Thymus (tissue), 11 donors: ENCODE measurements around the gene PLPPR5. TPM values are rescaled to one million over a fixed set of nuclear protein-coding genes. Genes with fewer than 3 reads are reported as not detected.

Source experiments
- DNase-seq, 9 donors: peaks; one replicate each; pipeline ENCODE4 v3.0.0-alpha.2; 2013; ENCODE audit warnings: low spot score in 9 of 9, low read depth in 6 of 9, missing footprints in 1 of 9
- H3K27ac ChIP-seq, 2 donors: one replicate each; pipeline ENCODE4 v1.5.1; 2013; ENCODE audit warnings: control low read depth in 1 of 2, low read depth in 1 of 2, low read length in 1 of 2, mild to moderate bottlenecking in 1 of 2, moderate library complexity in 1 of 2
- H3K27me3 ChIP-seq, 2 donors: one replicate each; pipeline ENCODE4 v1.5.1; 2013; ENCODE audit warnings: low read length in 1 of 2; ENCODE audit not compliant: control insufficient read depth in 2 of 2, insufficient read depth in 1 of 2
- H3K36me3 ChIP-seq, 2 donors: one replicate each; pipeline ENCODE4 v1.5.1; 2013; ENCODE audit warnings: low read length in 1 of 2, mild to moderate bottlenecking in 1 of 2, moderate library complexity in 1 of 2; ENCODE audit not compliant: control insufficient read depth in 2 of 2, insufficient read depth in 2 of 2
- H3K4me1 ChIP-seq, 2 donors: one replicate each; pipeline ENCODE4 v1.5.1; 2013; ENCODE audit warnings: low read length in 2 of 2; ENCODE audit not compliant: control insufficient read depth in 2 of 2, insufficient read depth in 2 of 2
- H3K4me3 ChIP-seq, 2 donors: one replicate each; pipeline ENCODE4 v1.5.1; 2013; ENCODE audit warnings: low read length in 2 of 2, control low read depth in 1 of 2, mild to moderate bottlenecking in 1 of 2
- H3K9me3 ChIP-seq, 2 donors: one replicate each; pipeline ENCODE4 v1.5.1; 2013; ENCODE audit warnings: low read length in 1 of 2, mild to moderate bottlenecking in 1 of 2; ENCODE audit not compliant: control insufficient read depth in 2 of 2, insufficient read depth in 1 of 2
- WGBS: extraction: QIAGEN DNeasy Blood & Tissue Kit; methylation state at CpG from one replicate; pipeline ENCODE4 v1.1.7; 2013; 5-methylcytosine and 5-hydroxymethylcytosine counted together
- polyA plus RNA-seq: library from polyadenylated mRNA; stranded (reverse); fragments of 200-250 nt; gene quantifications from one replicate; pipeline ENCODE4 v1.2.3, GENCODE V29; 2013
- total RNA-seq: library from RNA; stranded (reverse); fragments of 120-200 nt; gene quantifications from one replicate; pipeline ENCODE4 v1.2.4, GENCODE V29; 2013
- donor health status: healthy.

The PLPPR5 gene
- total and polyA plus RNA-seq, 2 donors: 0.09 to 0.43 TPM

DNA sequence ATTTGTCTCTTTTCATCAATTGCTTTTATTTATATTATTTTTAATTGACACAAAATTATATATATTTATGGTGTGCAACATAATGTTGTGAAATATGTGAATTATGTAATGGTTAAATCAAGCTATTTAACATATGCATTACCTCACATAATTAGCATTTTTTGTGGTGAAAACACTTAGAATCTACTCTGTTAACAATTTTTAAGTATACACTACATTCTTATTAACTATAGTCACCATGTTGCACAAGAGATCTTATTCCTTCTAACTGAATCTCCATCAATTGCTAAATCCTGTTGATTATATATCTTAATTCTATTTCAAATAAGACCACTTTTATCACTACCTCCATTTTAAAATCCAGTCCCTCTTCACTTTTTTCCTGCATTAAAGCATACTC lies 42.5 kb downstream of the PLPPR5 start:
- H3K36me3 ChIP-seq: no peaks in the 10 kb centered on the region
- DNase-seq: no peak
- no peak overlapping the region for H3K27ac ChIP-seq
- H3K4me1 ChIP-seq: no peaks in the 10 kb centered on the region
- H3K9me3 ChIP-seq: no peaks in the 10 kb centered on the region
- H3K4me3 ChIP-seq: no peak overlapping the region
- H3K27me3 ChIP-seq: no peaks in the 10 kb centered on the region

DNA sequence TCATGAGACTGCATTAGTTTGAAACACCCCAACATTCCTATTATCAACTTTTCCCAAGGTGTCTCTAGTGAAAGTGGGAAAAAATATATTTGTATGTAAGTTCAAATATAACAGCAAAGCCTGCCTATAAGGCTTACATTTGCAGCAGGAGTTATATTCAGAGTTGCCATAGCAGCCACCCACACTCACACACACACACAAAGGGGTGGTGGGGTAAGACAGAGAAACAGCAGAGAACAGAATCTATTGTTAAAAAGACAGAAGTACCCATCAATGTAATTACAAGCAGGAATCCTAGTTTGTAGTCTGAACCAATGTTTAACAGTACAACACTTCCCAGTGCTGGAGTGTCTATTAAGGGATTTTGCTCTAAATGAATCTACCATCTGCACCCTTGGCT lies 55.0 kb downstream of the PLPPR5 start:
- Histone ChIP-seq H3K4me1 (no peaks in the 10 kb centered on the region), H3K4me3 (no peak overlapping the region), H3K27me3 (no peaks in the 10 kb centered on the region), H3K27ac (no peak overlapping the region), H3K9me3 (no peaks in the 10 kb centered on the region), H3K36me3 (no peaks in the 10 kb centered on the region)
- DNase-seq: peak in 2 of 9 donors; percentile 12 to 33

GRCh38 chr1:98949166-98949565 lies 55.5 kb downstream of the PLPPR5 start:
- H3K27ac ChIP-seq: no peak overlapping the region
- H3K36me3 ChIP-seq: no peaks in the 10 kb centered on the region
- H3K9me3 ChIP-seq: no peaks in the 10 kb centered on the region
- WGBS: 70% methylated on average over 2 of the region's 2 CpGs
- H3K4me3 ChIP-seq: no peak overlapping the region
- H3K27me3 ChIP-seq: no peaks in the 10 kb centered on the region
- H3K4me1 ChIP-seq: no peaks in the 10 kb centered on the region
- no peak for DNase-seq

DNA sequence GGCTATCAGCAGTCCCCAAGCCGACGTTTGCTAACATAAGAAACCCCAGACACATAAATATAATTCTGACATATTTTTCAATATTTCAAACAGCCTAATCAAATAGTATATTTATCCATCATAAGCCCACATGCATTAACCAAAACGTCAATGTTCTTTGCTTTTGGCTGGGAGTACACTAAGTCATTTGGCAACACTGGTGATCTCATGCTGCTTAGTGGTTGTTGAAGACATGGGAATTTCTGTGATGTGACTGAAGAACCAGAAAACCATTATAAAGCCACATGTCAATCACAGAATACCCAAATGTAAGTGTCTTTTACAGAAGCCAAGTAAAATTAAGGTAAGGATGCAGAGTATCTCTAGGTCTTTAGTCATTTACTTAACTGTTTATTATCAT lies 57.6 kb downstream of the PLPPR5 start:
- no peaks in the 10 kb centered on the region for H3K36me3 ChIP-seq
- H3K4me3 ChIP-seq: no peak overlapping the region
- no peak for DNase-seq
- no peaks in the 10 kb centered on the region for H3K4me1 ChIP-seq
- no peaks in the 10 kb centered on the region for H3K27me3 ChIP-seq
- WGBS: 96% methylated on average over 3 of the region's 3 CpGs
- no peak overlapping the region for H3K27ac ChIP-seq
- H3K9me3 ChIP-seq: no peaks in the 10 kb centered on the region

GRCh38 chr1:98940722-98941079 lies 64.0 kb downstream of the PLPPR5 start:
- Histone ChIP-seq H3K4me1 (no peaks in the 10 kb centered on the region), H3K9me3 (no peaks in the 10 kb centered on the region), H3K27ac (no peak overlapping the region), H3K27me3 (no peaks in the 10 kb centered on the region), H3K4me3 (no peak overlapping the region), H3K36me3 (no peaks in the 10 kb centered on the region)
- WGBS: 92% methylated on average over 4 of the region's 4 CpGs
- no peak for DNase-seq

DNA sequence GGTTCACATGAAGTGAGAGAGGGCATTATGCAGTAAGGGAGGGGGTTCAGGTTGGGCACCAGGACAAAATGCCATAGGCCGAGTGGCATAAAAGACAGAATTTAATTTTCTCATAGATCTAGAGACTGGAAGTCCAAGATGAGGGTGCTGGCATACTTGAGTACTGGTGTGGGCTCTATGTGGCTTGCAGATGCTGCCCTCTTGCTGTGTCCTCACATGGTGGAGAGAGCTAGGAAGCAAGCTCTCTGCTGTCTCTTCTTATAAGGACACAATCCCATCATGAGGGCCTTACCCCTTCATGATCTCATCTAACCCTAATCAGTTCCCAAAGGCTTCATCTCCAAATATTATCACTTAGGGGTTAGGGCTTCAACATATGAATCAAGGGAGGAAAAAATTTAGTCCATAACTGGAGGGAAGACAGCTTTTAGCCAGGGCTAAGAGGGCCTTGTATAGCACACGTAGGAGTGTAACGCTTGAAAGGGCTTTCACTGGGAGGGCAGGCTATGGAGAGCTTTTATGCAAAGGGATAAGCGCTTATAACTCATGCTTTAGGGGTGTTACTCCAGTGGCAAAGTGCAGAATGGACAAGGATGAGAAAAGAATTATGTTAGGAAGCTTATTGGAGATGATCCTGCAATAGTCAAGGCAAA lies 64.5 kb downstream of the PLPPR5 start:
- 99% methylated on average over 4 of the region's 4 CpGs for WGBS
- Histone ChIP-seq H3K27ac (no peak overlapping the region), H3K4me3 (no peak overlapping the region), H3K36me3 (no peaks in the 10 kb centered on the region), H3K9me3 (no peaks in the 10 kb centered on the region), H3K4me1 (no peaks in the 10 kb centered on the region), H3K27me3 (no peaks in the 10 kb centered on the region)
- DNase-seq: no peak

DNA sequence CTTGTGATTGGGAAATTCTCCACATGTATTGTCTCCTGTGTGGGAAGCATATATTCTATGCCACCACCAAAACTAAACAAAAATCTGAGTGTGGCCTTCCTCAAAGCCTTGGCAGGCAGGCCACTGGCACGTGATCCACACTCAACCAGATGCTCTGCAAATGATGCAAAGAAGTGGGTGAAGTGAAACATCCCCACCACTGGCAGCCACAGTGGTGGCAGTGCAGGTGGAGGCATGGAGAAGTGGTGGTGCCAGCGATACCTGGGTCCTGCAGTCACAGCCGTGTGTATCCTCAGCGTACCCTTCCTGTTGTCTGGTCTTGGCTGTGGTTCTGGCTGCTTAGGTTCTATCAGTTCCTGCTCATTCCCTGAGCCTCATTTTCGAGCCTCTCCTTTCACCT lies 65.2 kb downstream of the PLPPR5 start:
- Histone ChIP-seq H3K4me3 (no peak overlapping the region), H3K4me1 (no peaks in the 10 kb centered on the region), H3K27ac (no peak overlapping the region), H3K9me3 (no peaks in the 10 kb centered on the region), H3K27me3 (no peaks in the 10 kb centered on the region), H3K36me3 (no peaks in the 10 kb centered on the region)
- no peak for DNase-seq
- 93% methylated on average over 5 of the region's 5 CpGs for WGBS

DNA sequence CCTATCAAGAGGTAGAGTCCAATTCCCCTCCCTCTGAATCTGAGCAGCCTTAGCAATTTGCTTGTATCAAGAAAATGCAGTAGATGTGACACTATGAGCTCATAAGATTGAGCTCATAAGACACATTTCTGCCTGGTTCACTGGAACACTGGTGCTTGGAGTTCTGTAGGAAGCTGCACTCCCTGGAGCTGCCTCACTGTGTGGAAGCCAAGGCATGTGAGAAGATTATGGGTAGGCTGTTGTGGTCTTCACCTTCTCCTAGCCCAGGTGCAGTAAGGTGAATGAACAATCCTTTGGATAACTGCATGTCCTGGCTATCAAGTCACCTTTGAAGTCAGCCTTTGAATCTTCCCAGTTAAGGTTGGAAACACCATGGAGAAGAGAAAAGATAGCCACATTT lies 67.3 kb downstream of the PLPPR5 start:
- Histone ChIP-seq H3K9me3 (no peaks in the 10 kb centered on the region), H3K4me3 (no peak overlapping the region), H3K4me1 (no peaks in the 10 kb centered on the region), H3K36me3 (no peaks in the 10 kb centered on the region), H3K27me3 (no peaks in the 10 kb centered on the region), H3K27ac (no peak overlapping the region)
- no peak for DNase-seq

DNA sequence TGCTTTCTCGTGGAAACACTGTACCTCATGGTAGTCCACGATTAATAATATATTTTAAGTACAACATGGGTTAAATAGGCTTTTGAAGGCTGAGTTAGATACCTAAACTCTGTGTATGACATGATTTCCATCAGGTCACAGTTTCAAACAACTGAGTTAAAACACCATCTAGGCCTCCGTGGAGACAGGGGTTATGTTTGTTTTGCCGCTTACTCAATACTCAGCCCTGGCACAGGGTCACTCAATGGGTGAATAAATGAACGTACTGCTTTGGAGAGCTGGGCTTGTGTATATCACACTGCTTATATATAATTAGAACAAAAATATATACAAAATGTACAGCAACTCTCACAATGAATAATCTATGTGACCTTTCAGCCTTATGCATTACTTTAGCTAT lies 72.5 kb downstream of the PLPPR5 start:
- WGBS: 95% methylated on average over 5 of the region's 5 CpGs

More for the DNA sequence above, 72.5 kb downstream of the PLPPR5 start:
- Histone ChIP-seq H3K4me3 (no peak overlapping the region), H3K27ac (no peak overlapping the region), H3K36me3 (no peaks in the 10 kb centered on the region), H3K4me1 (no peaks in the 10 kb centered on the region), H3K27me3 (no peaks in the 10 kb centered on the region), H3K9me3 (no peaks in the 10 kb centered on the region)
- DNase-seq: no peak
